AG09309 (cell line): ENCODE results near the gene ITGA5.

Experiments
- DNase-seq: peaks from one replicate; pipeline ENCODE4 v3.0.0-alpha.2; 2010; ENCODE audit warnings: low read depth
- H3K4me3 ChIP-seq: 2 replicates; pipeline ENCODE4 v1.5.1; 2011; ENCODE audit warnings: mild to moderate bottlenecking, low read depth, low read length, moderate library complexity; ENCODE audit not compliant: control insufficient read depth
- CTCF ChIP-seq: IDR thresholded peaks from 2 replicates; pipeline ENCODE4 v1.5.1; 2011; ENCODE audit warnings: mild to moderate bottlenecking, low read depth, low read length, inconsistent platforms; ENCODE audit not compliant: insufficient read depth, control insufficient read depth; ENCODE audit errors: missing control alignments

Gene ITGA5

GRCh38 chr12:54390176-54390667 is 28.8 kb downstream of the ITGA5 start:
- DNase-seq: no peak
- no peak overlapping the region for H3K4me3 ChIP-seq
- no peak for TF ChIP-seq CTCF

GRCh38 chr12:54389607-54390175 is 29.4 kb downstream of the ITGA5 start:
- DNase-seq: no peak
- no peak overlapping the region for H3K4me3 ChIP-seq
- no peak for TF ChIP-seq CTCF

GRCh38 chr12:54389134-54389508 is 29.9 kb downstream of the ITGA5 start:
- no peak for DNase-seq
- TF ChIP-seq CTCF: no peak
- no peak overlapping the region for H3K4me3 ChIP-seq

GRCh38 chr12:54388237-54389133 is 30.6 kb downstream of the ITGA5 start:
- no peak for TF ChIP-seq CTCF
- DNase-seq: no peak
- no peak overlapping the region for H3K4me3 ChIP-seq

GRCh38 chr12:54387114-54387467 is 32.0 kb downstream of the ITGA5 start:
- H3K4me3 ChIP-seq: no peak overlapping the region
- no peak for DNase-seq
- no peak for TF ChIP-seq CTCF

GRCh38 chr12:54386403-54387113 is 32.5 kb downstream of the ITGA5 start:
- DNase-seq: no peak
- no peak for TF ChIP-seq CTCF
- H3K4me3 ChIP-seq: no peak overlapping the region
